Astrocyte of the cerebellum (primary cell): ENCODE data around the gene GCNT2.

Experiments
- DNase-seq: peaks from one replicate; pipeline ENCODE4 v3.0.0-alpha.2; 2011; ENCODE audit warnings: low read depth
- H3K4me3 ChIP-seq: 2 replicates; pipeline ENCODE4 v1.5.1; 2011; ENCODE audit warnings: mild to moderate bottlenecking, low read depth, low read length, moderate library complexity
- CTCF ChIP-seq: IDR thresholded peaks from 2 replicates; pipeline ENCODE4 v1.5.1; 2012; ENCODE audit warnings: low read length, low read depth, moderate library complexity, mild to moderate bottlenecking; ENCODE audit errors: missing control alignments
- in situ Hi-C: cut with HindIII; loops from 2 replicates; pipeline ENCODE4 v1.10.0; 2017; ENCODE audit warnings: low sequenced_read_pairs

GCNT2 gene

DNA sequence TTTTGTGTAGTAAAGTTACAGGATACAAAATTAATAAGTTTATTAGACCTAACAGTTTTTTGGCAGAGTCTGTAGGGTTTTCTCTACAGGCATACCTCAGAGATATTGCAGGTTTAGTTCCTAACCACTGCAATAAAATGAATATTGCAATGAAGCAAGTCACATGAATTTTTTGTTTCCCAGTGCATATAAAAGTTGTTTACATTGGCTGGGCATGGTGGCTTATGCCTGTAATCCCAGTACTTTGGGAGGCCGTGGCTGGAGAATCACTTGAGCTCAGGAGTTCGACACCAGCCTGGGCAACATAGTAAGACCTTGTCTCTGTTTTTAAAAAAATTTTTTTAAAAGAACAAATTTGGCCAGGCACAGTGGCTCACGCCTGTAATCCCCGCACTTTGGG, 157.3 kb downstream of the GCNT2 start:
- TF ChIP-seq CTCF: no peak

More for the DNA sequence above, 157.3 kb downstream of the GCNT2 start:
- no peak overlapping the region for H3K4me3 ChIP-seq
- in situ Hi-C loops: loop anchor here (25.0 kb wide), 1 partner anchor 91 kb away; no protein-coding TSS in a partner anchor
- DNase-seq: no peak
